ENCODE measurements around the gene NDST4.

NDST4 gene

DNA sequence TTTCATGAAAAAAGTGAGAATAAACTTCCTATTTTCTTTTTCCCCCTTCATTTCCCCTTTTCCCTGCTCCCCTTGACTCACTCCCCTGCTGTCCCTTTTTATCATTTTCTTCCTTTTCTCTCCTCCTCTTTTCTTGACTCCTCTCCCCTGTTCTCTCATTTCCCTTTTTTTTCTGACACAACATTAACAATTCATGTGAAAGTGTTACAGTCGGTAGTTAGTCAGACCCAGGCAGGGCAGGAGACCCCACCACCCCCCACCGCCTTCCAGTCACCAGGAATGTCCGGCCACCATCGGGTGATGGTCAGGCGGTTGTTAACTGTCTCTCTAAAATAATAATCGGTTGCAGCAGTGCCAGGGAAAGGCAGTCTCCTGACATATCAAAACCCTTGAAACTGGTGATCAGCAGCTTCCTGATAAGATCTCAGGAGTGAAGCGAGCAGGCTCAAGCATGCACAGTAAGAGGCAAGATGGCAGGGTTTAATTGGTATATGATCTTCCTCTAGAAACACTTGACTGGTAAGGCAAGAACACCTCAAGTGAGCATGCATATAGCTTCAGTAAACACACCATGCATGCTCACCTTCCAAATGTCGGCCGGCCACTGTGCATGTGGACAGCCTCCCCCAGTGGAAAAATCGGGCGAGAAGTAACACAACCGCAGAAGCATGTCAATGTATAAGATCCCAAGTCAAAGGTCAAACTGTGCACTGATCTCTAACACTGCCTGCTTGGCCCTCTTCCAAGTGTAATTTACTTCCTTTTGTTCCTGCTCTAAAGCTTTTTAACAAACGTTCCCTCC is 191.4 kb downstream of the NDST4 start:
- TF ChIP-seq CTCF (IDR thresholded peaks at IDR 0.05; ENCODE audit: low read depth, low read length, missing control alignments): no peak
- no peak overlapping the region for H3K4me3 ChIP-seq (replicated peaks; ENCODE audit: low read depth, low read length)
- no peak for DNase-seq (ENCODE audit: extremely low read depth, low read depth)

- no peak for TF ChIP-seq CTCF (IDR thresholded peaks at IDR 0.05; ENCODE audit: low read depth, low read length, missing control alignments)
- no peak for DNase-seq (ENCODE audit: extremely low read depth, low read depth)
- no peak overlapping the region for H3K4me3 ChIP-seq (replicated peaks; ENCODE audit: low read depth, low read length)
These were observed 192.2 kb downstream of the NDST4 start for GRCh38 chr4:114921191-114921590.

GRCh38 chr4:114911111-114911510 is 202.3 kb downstream of the NDST4 start:
- H3K4me3 ChIP-seq (replicated peaks; ENCODE audit: low read depth, low read length): no peak overlapping the region
- no peak for TF ChIP-seq CTCF (IDR thresholded peaks at IDR 0.05; ENCODE audit: low read depth, low read length, missing control alignments)
- DNase-seq (ENCODE audit: extremely low read depth, low read depth): no peak

- no peak for DNase-seq (ENCODE audit: extremely low read depth, low read depth)
- no peak overlapping the region for H3K4me3 ChIP-seq (replicated peaks; ENCODE audit: low read depth, low read length)
- TF ChIP-seq CTCF (IDR thresholded peaks at IDR 0.05; ENCODE audit: low read depth, low read length, missing control alignments): no peak
These were observed 205.9 kb downstream of the NDST4 start for GRCh38 chr4:114907568-114907967.

DNA sequence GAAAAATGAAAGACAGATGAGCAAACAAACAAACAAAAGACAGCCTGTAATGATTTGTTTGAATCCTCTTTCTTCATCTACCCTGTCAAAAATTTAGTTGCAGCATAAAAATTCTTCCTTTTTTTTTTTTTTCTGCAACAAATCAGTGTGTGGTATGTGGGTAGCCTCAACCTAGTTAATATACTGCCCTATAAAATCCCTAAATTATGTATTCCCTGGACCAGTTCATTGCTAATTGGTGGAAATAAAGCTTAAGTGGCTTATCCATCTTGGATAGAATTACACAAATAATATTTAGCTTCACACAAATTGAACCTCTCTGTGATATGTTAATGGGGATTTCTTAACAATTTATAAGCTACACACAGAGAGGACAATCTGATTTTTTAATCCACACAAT is 208.4 kb downstream of the NDST4 start:
- no peak for DNase-seq (ENCODE audit: extremely low read depth, low read depth)
- TF ChIP-seq CTCF (IDR thresholded peaks at IDR 0.05; ENCODE audit: low read depth, low read length, missing control alignments): no peak
- no peak overlapping the region for H3K4me3 ChIP-seq (replicated peaks; ENCODE audit: low read depth, low read length)

DNA sequence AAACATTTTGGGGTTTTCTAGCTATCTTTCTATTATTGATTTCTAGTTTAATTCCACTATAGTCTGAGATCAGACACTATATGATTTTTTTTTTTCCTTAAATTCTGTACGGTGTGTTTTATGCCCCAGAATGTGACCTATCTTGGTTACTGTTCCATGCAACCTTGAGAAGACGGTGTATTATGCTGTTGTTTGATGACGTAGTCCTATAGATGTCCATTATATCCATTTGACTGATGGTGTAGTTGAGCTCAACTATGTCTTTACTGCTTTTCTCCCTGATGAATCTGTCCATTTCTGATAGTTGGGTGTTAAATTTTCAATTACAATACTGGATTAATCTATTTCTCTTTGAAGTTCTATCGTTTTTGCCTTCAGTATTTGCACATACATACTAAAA is 212.5 kb downstream of the NDST4 start:
- no peak for DNase-seq (ENCODE audit: extremely low read depth, low read depth)
- TF ChIP-seq CTCF (IDR thresholded peaks at IDR 0.05; ENCODE audit: low read depth, low read length, missing control alignments): no peak
- H3K4me3 ChIP-seq (replicated peaks; ENCODE audit: low read depth, low read length): no peak overlapping the region

DNA sequence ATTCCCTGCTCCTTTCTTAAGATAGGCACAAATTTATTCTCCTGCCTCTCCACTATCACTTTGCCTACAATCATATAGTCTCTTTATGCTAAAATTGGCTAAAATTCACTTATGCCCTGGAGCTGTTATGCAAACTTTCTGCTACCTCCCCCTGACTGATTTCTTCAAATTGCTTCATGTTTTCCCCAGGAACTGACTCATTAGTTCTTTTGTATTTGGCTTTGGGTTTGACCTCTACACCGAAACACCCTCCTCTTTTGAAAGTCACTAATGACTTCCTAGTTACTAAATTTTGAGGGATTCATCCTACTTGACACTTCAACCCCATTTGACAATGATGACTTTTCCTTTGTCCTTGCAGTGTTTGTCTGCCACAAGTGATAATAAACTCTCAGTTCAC is 222.6 kb downstream of the NDST4 start:
- H3K4me3 ChIP-seq (replicated peaks; ENCODE audit: low read depth, low read length): no peak overlapping the region
- DNase-seq (ENCODE audit: extremely low read depth, low read depth): no peak
- TF ChIP-seq CTCF (IDR thresholded peaks at IDR 0.05; ENCODE audit: low read depth, low read length, missing control alignments): no peak

Data from HFF-Myc (cell line).